Daoy (cell line): ENCODE measurements around the gene SNRNP48. TPM values are rescaled to one million over a fixed set of nuclear protein-coding genes. Genes with fewer than 3 reads are reported as not detected.

Experiments used
- DNase-seq: peaks from one replicate; pipeline ENCODE4 v3.0.0-alpha.2; 2015; ENCODE audit warnings: low read depth
- total RNA-seq: library from RNA; depleted of rRNA; stranded (reverse); fragments of >200 nt; shearing (Covaris generic); gene quantifications from 2 replicates; pipeline ENCODE4 v1.2.3, GENCODE V29; 2014; rRNA removed

SNRNP48 gene
- total RNA-seq, 1 experiment from 2014 or later, result 15.5 TPM

- no peak for DNase-seq
These were observed 52.8 kb downstream of the SNRNP48 start for GRCh38 chr6:7642791-7643190.

GRCh38 chr6:7644417-7644816 is 54.4 kb downstream of the SNRNP48 start:
- no peak for DNase-seq

DNA sequence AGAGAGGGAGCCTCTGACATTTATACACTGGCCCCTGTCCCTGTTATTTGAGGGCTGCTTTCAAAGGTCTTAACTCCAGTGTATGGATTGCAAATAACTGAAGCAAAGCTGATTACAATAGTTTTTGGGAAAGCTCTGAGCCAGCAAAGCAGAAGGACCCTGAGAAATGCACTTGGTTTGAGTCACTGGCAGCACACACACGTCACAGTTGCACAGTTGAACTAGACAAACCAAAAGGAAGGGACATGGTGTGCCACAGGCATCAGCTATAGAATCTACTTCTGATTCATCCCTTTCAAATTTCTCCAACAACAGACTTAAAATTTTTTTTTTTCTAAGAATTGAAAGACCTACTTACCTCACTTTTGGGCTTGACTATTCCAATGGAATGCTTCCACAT is 56.4 kb downstream of the SNRNP48 start:
- no peak for DNase-seq

GRCh38 chr6:7647504-7647903 is 57.5 kb downstream of the SNRNP48 start:
- no peak for DNase-seq

DNA sequence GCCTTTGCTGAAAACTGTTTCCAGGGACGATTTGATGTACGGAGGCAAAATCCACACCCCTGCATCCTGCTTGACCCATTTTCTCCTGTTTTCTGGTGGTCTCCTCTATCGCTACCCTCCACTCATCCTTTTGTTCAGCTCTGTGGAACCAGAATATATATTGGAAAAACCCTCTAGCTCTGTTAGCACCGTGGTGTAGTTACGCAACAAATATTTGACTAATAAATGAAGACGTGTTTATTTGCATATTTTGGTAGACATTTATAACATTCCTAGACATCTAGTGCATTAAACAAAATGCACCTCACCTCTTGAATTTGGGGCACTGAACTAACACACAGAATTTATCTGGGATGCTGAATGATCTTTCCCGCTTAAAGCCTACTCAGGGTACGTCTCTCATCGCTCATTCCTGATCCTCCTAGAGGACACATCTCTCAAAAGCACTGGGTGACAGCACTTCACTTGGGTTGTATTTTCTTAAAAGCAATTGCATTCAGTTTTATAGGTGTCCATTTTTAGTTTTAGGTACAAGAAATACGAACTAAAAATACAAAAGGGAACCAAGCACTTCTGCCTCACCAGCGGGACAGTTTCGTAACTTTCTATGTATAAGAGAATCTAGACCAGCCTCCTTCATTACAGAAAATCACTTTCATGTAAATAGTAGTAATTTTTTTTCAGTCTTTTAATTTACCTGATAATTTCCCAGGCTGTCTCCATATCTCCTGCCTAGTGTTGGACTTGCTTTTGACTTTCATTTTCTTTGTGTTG is 59.2 kb downstream of the SNRNP48 start:
- no peak for DNase-seq

GRCh38 chr6:7650878-7651277 is 60.9 kb downstream of the SNRNP48 start:
- DNase-seq, result no peak

DNA sequence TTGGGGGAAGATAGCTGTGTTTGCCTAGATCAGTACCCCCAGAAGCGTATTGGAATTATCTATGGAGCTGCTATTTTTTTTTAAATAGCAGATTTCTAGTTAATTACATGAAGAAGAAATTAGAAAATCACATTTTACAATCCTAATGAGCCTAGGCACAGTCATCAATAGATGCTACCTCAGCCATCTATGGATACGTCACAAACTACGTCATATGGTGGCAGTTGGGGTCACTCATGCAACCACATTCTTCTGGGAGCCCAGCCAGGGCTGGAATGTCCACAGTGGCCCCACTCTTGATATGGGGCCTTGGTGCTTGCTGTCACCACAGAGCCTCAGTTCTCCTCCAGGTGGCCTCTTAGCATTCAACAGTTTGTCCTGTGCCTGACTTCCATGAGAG is 63.0 kb downstream of the SNRNP48 start:
- DNase-seq, result no peak

DNA sequence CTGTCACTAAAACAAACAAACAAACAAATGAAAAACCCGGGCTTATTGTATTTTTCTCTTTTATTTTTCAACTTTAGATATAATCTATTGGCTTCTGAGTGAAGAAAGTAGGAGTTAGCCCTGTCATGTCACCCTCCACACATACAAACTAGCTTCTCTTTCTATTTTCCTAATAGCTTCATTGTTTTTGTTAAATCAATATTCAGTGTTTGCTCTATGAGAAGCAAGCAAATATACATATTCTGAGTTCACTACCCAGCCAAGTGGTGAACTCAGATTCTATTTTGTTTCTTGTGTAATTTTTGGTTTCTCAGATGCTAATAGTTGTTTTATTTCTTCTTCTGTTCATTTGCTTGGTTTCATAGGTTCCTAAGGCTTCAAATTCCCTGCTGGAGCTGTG is 66.4 kb downstream of the SNRNP48 start:
- no peak for DNase-seq

- DNase-seq, result no peak
These were observed 68.5 kb downstream of the SNRNP48 start for GRCh38 chr6:7658543-7658942.

- DNase-seq, result no peak
These were observed 71.4 kb downstream of the SNRNP48 start for GRCh38 chr6:7661364-7661763.

Other genes with a start within 250 kb of the SNRNP48 start
- 0.11 and 0.36 TPM in 2 replicates for gene CAGE1, start 200.5 kb upstream of the SNRNP48 start, total RNA-seq
- 37.9 and 48.8 TPM in 2 replicates for gene RIOK1, start 200.4 kb upstream of the SNRNP48 start, total RNA-seq
- 62.7 and 67.4 TPM in 2 replicates for gene DSP, start 48.5 kb upstream of the SNRNP48 start, total RNA-seq
- 0.34 and 0.80 TPM in 2 replicates for gene BMP6, start 135.9 kb downstream of the SNRNP48 start, total RNA-seq